Heart left ventricle (tissue), 13 donors: Measurements from ENCODE around the gene RHOC.

Source experiments
- CTCF ChIP-seq, 12 donors: fragments of 200-600 bp; sonication (generic) in 4 of 12; IDR thresholded peaks; one replicate each; pipeline versions ENCODE4 v1.5.0 to v1.8.0; 2018 to 2022; ENCODE audit warnings: antibody characterized with exemption in 12 of 12, mild to moderate bottlenecking in 5 of 12
- POLR2A ChIP-seq, 2 donors: fragments of 450-650 bp; IDR thresholded peaks; one replicate each; pipeline ENCODE4 v1.6.1; 2017; ENCODE audit warnings: antibody characterized with exemption in 2 of 2, mild to moderate bottlenecking in 2 of 2, moderate library complexity in 2 of 2
- donor health status: ischemic (EF 13 %, LVEDD 7.1; RV severe dilation, severe dysfunction).
- donor health status: DM: no; HTN: yes; CAD: no.
- donor health status: DM: no; HTN: no; CAD: no.
- donor health status: ischemic (EF 25% LVEDD 6.9; RV normal size, moderate dysfunction).
- donor health status: ischemic (EF 25% LVEDD 5.7; RV mildly dilated, moderate dysfunction).
- donor health status: ischemic (EF 35%, LVEDD 5.7; RV mildly dilated, moderate dysfunction).
- donor health status: nonischemic (EF 11% LVEDD 7.7; RV severe dilation, severe dysfunction).
- donor health status: DM: yes; HTN: yes; CAD: no.
- donor health status: PGD.
- donor health status: ischemic (EF 29% LVEDD 5.4; RV normal size, mild dysfunction).
- donor health status: nonischemic (EF 23%, LVEDD 6.1; RV moderate dilation, normal function).

GRCh38 chr1:112710586-112710985, 3.7 kb upstream of the RHOC start:
- TF ChIP-seq CTCF (IDR thresholded peaks at IDR 0.05), result no peak
- TF ChIP-seq POLR2A (IDR thresholded peaks at IDR 0.05), result no peak
